AG09319 (cell line): ENCODE data around the gene OR13A1.
"Not testable (repeated sequence)": the region's sequence is repeated elsewhere in the genome, so short reads cannot be mapped to it uniquely, and the experiment has no call there.

ENCODE experiments used
- DNase-seq: peaks from one replicate; pipeline ENCODE4 v3.0.0-alpha.2; 2010; ENCODE audit warnings: low read depth; ENCODE audit errors: extremely low read depth
- TF ChIP-seq, protein P1 (sequence below): IDR thresholded peaks from 2 replicates; pipeline ENCODE4 v1.5.1; 2011; ENCODE audit warnings: low read depth, mild to moderate bottlenecking, inconsistent platforms, low read length, moderate library complexity

OR13A1 gene

DNA sequence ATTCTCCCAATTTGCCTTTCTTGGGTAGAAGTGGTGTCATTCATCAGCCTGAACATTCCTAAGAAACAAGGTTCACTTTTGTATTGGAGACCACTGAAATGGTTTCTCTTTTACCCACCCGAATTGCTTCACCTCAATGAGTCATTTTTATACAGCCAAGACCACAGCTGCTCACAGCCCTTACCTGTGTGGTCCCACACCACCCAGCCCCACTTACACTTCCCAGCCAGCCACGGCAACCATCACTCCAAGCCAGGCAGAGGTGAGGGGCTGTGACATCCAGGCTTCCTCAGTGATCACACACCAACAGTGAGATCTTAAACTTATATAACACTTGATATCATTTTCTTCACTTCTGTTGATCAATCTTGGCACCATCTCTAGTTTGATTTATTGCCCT is 20.7 kb downstream of the OR13A1 start:
- TF ChIP-seq, protein P1, sequence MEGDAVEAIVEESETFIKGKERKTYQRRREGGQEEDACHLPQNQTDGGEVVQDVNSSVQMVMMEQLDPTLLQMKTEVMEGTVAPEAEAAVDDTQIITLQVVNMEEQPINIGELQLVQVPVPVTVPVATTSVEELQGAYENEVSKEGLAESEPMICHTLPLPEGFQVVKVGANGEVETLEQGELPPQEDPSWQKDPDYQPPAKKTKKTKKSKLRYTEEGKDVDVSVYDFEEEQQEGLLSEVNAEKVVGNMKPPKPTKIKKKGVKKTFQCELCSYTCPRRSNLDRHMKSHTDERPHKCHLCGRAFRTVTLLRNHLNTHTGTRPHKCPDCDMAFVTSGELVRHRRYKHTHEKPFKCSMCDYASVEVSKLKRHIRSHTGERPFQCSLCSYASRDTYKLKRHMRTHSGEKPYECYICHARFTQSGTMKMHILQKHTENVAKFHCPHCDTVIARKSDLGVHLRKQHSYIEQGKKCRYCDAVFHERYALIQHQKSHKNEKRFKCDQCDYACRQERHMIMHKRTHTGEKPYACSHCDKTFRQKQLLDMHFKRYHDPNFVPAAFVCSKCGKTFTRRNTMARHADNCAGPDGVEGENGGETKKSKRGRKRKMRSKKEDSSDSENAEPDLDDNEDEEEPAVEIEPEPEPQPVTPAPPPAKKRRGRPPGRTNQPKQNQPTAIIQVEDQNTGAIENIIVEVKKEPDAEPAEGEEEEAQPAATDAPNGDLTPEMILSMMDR = no peak
- DNase-seq = no peak

DNA sequence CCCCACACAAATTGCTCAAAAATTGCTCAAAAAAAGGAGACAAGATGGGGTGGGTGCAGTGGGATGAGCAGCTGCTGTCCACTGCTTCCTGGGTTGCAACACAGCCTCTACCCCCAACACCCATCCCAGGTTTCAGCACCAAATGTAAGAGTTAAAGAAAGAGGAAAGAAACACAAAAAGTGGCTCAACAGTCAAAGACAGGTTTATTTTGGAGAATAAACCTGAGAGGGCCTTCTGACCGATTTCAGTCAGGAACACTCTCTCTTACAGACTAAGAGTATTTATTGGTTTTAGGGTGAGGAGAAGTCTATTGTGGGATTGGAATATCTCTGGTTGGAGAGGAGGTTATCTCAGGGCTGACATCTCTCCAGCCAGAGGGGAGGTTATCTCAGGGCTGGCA is 28.4 kb downstream of the OR13A1 start:
- TF ChIP-seq, protein P1 = no peak
- DNase-seq = no peak

DNA sequence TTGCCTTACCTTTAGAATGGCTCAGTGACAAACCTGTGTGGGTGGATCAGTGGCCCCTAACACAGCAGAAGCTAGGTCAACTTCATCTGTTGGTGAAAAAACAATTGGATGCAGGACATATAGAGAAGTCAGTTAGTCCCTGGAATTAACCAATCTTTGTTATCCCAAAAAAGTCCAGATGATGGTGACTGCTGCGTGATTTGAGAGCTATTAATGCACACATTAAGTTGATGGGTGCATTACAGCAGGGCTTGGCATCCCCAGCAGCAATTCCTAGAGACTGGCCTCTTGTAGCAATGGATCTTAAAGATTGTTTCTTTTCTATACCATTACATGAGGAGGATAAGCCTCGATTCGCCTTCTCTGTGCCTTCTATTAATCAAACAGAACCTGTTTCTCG is 33.3 kb downstream of the OR13A1 start:
- no peak for DNase-seq
- TF ChIP-seq, protein P1 = no peak

DNA sequence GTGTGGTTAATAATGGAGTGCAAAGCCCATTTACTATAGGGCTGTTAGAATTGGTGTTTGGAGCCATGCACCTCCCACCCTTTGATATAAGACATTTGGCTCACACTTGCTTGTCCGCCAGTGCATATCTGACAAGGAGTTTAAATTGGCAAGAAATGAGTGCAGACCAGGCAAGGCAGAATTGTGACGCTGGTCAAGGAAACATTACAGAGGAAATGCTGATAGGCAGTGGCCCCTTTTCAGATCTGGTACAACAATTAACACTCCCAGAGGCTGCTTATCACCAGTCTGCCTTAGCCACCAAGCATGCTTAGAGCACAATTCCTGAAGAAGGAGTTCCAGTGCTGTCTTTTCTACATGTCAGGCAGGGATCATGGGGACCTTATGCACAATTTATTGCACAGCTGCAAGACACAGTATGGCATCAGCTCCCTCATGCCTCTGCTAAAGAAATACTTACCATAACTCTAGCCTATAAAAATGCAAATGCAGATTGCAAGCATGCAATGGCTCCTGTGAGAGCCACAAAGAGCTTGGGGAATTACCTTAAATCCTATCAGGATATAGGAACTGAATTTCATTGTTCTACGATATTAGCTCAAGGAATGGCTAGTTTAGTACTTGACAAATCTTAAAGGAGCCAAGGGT is 35.2 kb downstream of the OR13A1 start:
- no peak for DNase-seq

DNA sequence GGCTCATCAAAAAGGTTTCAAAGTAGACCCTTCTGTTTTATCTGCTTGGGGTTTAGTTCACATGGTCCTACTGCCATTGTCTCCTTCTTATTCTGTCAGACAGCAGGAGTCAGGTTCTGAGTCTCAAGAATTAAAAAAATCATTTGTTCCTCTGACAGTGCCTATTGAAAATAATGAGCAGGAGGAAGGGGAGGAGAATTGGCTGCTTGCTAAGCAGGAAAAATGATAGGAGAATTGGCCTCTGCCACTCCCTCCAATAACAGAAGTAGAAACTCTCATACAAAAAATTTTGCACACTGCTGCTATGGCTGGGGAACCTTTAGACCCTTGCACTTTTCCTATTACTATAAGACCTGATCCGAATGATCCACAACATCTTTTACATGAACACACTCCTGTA is 35.7 kb downstream of the OR13A1 start:
- no peak for DNase-seq
- TF ChIP-seq, protein P1 = no peak

More for the DNA sequence above, 35.2 kb downstream of the OR13A1 start:
- TF ChIP-seq, protein P1 = no peak

DNA sequence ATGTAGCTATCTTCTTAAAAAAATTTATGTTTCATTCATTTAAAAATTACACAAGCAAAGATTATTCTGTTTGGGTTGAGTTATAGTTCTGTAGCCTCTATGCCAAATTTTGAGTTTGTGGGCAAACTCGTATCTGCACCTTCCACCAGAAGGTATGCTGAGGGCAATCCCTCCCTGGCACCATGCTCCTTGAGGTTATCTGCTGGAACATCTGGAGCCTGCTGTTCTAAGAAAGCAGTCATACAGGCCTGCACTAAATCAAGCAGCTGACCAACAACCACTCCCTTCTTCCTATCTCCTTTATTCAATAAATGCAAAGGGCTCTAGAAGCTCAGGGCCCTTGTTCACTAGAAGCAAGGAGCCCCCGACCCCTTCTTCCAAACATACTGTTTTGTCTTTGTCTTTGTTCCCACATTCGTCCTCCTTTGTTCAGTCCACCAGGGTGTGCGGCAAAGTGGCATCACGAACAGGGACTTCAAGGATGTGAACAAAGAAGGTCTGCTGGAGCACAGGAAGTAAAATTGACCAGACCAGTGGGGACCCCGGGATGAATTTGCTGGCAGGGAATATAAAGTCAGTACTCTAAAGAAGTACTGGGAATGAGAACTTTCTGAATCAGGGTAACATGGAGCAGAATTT is 36.4 kb downstream of the OR13A1 start:
- DNase-seq = no peak
- TF ChIP-seq, protein P1 = no peak

DNA sequence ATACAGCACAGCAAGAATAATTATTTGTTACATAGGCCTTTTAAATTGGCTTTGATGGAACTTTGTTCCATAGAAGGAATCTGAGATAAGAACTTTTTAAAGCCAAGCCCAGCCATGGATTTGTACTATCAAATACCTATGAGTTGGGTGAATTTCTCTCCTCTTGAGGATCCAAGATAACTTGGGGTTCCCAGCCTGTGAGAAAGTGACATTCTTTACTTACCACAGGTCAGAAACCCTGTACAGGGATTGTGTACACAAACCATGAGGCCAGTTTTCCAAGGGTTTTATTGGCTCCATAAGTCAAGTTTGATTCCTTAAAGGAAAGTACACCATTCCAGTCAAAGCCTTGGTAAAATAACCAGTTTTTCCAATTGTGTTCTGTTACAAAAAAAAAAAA is 39.3 kb downstream of the OR13A1 start:
- not testable (repeated sequence) for DNase-seq

DNA sequence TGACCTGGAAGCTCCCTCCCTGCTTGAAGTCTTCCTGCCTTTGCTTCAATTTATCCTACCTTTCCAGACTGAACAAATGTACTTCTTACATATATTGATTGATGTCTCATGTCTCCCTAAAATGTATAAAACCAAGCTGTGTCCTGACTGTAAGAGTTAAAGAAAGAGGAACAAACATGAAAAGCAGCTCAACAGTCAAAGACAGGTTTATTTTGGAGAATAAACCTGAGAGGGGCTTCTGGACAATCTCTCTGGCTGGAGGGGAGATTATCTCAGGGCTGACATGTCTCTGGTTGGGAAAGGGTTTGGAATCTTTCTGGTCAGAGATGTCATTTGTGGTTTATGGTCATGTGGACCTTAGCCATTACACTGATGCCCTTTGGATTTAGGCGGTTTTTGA is 41.0 kb downstream of the OR13A1 start:
- DNase-seq = no peak
- TF ChIP-seq, protein P1 = no peak

DNA sequence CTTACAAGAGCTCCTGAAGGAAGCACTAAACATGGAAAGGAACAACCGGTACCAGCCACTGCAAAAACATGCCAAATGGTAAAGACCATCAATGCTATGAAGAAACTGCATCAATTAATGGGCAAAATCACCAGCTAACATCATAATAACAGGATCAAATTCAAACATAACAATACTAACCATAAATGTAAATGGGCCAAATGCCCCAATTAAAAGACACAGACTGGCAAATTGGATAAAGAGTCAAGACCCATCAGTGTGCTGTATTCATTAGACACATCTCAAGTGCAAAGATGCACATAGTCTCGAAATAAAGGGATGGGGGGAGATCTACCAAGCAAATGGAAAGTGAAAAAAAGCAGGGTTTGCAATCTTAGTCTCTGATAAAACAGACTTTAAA is 47.6 kb downstream of the OR13A1 start:
- DNase-seq = not testable (repeated sequence)
